IMR-90 (cell line): ENCODE measurements around the gene GSTM3.

Experiments
- BHLHE40 ChIP-seq: fragments of 150-350 bp; IDR thresholded peaks from 2 replicates; pipeline ENCODE4 v1.6.1; 2016; ENCODE audit warnings: mild to moderate bottlenecking, low read depth, low read length
- CEBPB ChIP-seq: IDR thresholded peaks from 2 replicates; pipeline ENCODE4 v1.6.1; 2012; ENCODE audit warnings: low read depth, low read length, improper control_type of control experiment
- CTCF ChIP-seq: conservative IDR thresholded peaks from 2 replicates; pipeline ENCODE4 v1.5.1; 2012; ENCODE audit warnings: mild to moderate bottlenecking, low read depth, low read length, improper control_type of control experiment
- ELK1 ChIP-seq: fragments of 150-350 bp; IDR thresholded peaks from 2 replicates; pipeline ENCODE4 v1.6.1; 2016; ENCODE audit warnings: low read depth, mild to moderate bottlenecking, low read length, moderate library complexity, borderline replicate concordance
- FOS ChIP-seq: fragments of 150-350 bp; IDR thresholded peaks from 2 replicates; pipeline ENCODE4 v1.6.1; 2016; ENCODE audit warnings: low read depth, low read length
- MAFK ChIP-seq: IDR thresholded peaks from 2 replicates; pipeline ENCODE4 v1.6.1; 2012; ENCODE audit warnings: low read depth, low read length, improper control_type of control experiment
- MAZ ChIP-seq: IDR thresholded peaks from 2 replicates; pipeline ENCODE4 v1.6.1; 2012; ENCODE audit warnings: low read depth, mild to moderate bottlenecking, low read length, improper control_type of control experiment, moderate library complexity, borderline replicate concordance
- MXI1 ChIP-seq: IDR thresholded peaks from 2 replicates; pipeline ENCODE4 v1.6.1; 2012; ENCODE audit warnings: low read depth, mild to moderate bottlenecking, low read length, moderate library complexity, borderline replicate concordance
- POLR2A ChIP-seq: IDR thresholded peaks from 2 replicates; pipeline ENCODE4 v1.6.1; 2012; ENCODE audit warnings: mild to moderate bottlenecking, low read depth, low read length
- RAD21 ChIP-seq: IDR thresholded peaks from 2 replicates; pipeline ENCODE4 v1.6.1; 2012; ENCODE audit warnings: low read length, improper control_type of control experiment
- RCOR1 ChIP-seq: IDR thresholded peaks from 2 replicates; pipeline ENCODE4 v1.6.1; 2012; ENCODE audit warnings: mild to moderate bottlenecking, low read length, improper control_type of control experiment; ENCODE audit not compliant: insufficient replicate concordance
- RFX5 ChIP-seq: IDR thresholded peaks from 2 replicates; pipeline ENCODE4 v1.8.0; 2012; ENCODE audit warnings: low read depth, mild to moderate bottlenecking, low read length, moderate library complexity
- SMC3 ChIP-seq: fragments of 150-350 bp; IDR thresholded peaks from 2 replicates; pipeline ENCODE4 v1.6.1; 2016; ENCODE audit warnings: low read depth, mild to moderate bottlenecking, antibody characterized with exemption, low read length, moderate library complexity
- USF2 ChIP-seq: fragments of 150-350 bp; IDR thresholded peaks from 2 replicates; pipeline ENCODE4 v1.6.1; 2017; ENCODE audit warnings: mild to moderate bottlenecking, antibody characterized with exemption, low read length, low read depth

- TF ChIP-seq MAZ: no peak
- no peak for TF ChIP-seq CTCF
- no peak for TF ChIP-seq RAD21
- no peak for TF ChIP-seq POLR2A
- no peak for TF ChIP-seq MAFK
- TF ChIP-seq BHLHE40: no peak
- TF ChIP-seq CEBPB: no peak
- TF ChIP-seq USF2: no peak
- TF ChIP-seq MXI1: no peak
- TF ChIP-seq ELK1: no peak
- TF ChIP-seq FOS: no peak
- no peak for TF ChIP-seq SMC3
- no peak for TF ChIP-seq RFX5
- no peak for TF ChIP-seq RCOR1
These were observed 10.1 kb upstream of the GSTM3 start for GRCh38 chr1:109750920-109751319.
